ENCODE measurements around the gene CDKL2. TPM values are rescaled to one million over a fixed set of nuclear protein-coding genes. Genes with fewer than 3 reads are reported as not detected.

CDKL2 gene
- total RNA-seq, 3 donors from 2014 or later (not counting 1 experiment from before 2014, with no cell fraction given) = 0.19 to 0.63 (median 0.32) TPM

- H3K4me3 Mint-ChIP-seq = no peak overlapping the region
- no peaks in the 10 kb centered on the region for H3K4me1 ChIP-seq (ENCODE audit: control insufficient read depth, insufficient read depth, low read length)
- TF ChIP-seq CTCF (IDR thresholded peaks at IDR 0.05) = no peak
- H3K27ac Mint-ChIP-seq = no peak overlapping the region
- peaks cover 3% of the 10 kb centered on the region in 2 donors for H3K9me3 Mint-ChIP-seq
- H3K27ac ChIP-seq (ENCODE audit: low read length) = no peak overlapping the region
- no peaks in the 10 kb centered on the region for H3K9me3 ChIP-seq (ENCODE audit: control insufficient read depth, insufficient read depth, low read length)
- no peaks in the 10 kb centered on the region for H3K27me3 ChIP-seq (ENCODE audit: control insufficient read depth, insufficient read depth, low read length)
- intact Hi-C loops (cut with micrococcal nuclease) = no loop called here
- no peak for DNase-seq
- H3K4me1 Mint-ChIP-seq = peaks cover 4% of the 10 kb centered on the region in 2 donors
- H3K27me3 Mint-ChIP-seq (ENCODE audit: low read depth in 2 of 2) = no peaks in the 10 kb centered on the region
- ATAC-seq = no peak
- WGBS (ENCODE audit: insufficient coverage) = 98% methylated on average over 2 of the region's 2 CpGs
- peaks cover 32% of the 10 kb centered on the region for H3K36me3 Mint-ChIP-seq
- peaks cover 47% of the 10 kb centered on the region for H3K36me3 ChIP-seq (ENCODE audit: control insufficient read depth, insufficient read depth, low read length)
- H3K4me3 ChIP-seq (ENCODE audit: low read length) = no peak overlapping the region
Measured at GRCh38 chr4:75530556-75531322, 99.6 kb downstream of the CDKL2 start.

Other genes with a start within 250 kb of the CDKL2 start
- gene RCHY1, start 116.1 kb downstream of the CDKL2 start, total RNA-seq = 10 to 100 TPM; 38.7 to 52.4 (median 45.3) TPM
- gene THAP6, start 116.1 kb downstream of the CDKL2 start, total RNA-seq = 10 to 100 TPM; 20.2 to 24.1 (median 21.8) TPM
- not detected for gene ODAPH, start 74.5 kb downstream of the CDKL2 start, total RNA-seq
- gene G3BP2, start 42.9 kb upstream of the CDKL2 start, total RNA-seq = 100 to 1,000 TPM; 204 to 233 (median 214) TPM
- gene USO1, start 94.0 kb upstream of the CDKL2 start, total RNA-seq = 10 to 100 TPM; 29.7 to 38.4 (median 32.2) TPM

Measured in natural killer cell (primary cell).